GM23338 (cell line): ENCODE measurements around the gene ACVRL1. TPM values are rescaled to one million over a fixed set of nuclear protein-coding genes. Genes with fewer than 3 reads are reported as not detected.

Experiments
- ATAC-seq: fragments of 200-7000 bp; cut with Tn5 transposase; 3 replicates; pipeline ENCODE4 v1.9.1; 2020
- DNase-seq: peaks from one replicate; pipeline ENCODE4 v3.0.0-alpha.2; 2015; ENCODE audit warnings: low spot score
- H2AFZ ChIP-seq: fragments of 200-600 bp; sonication (generic); 2 replicates; pipeline ENCODE4 v1.8.0; 2016; ENCODE audit warnings: antibody characterized with exemption, mild to moderate bottlenecking, moderate library complexity
- H3F3A ChIP-seq: fragments of 200-600 bp; sonication (generic); replicated peaks from 2 replicates; pipeline ENCODE4 v1.8.0; 2017; ENCODE audit warnings: antibody characterized with exemption, mixed run types, low read depth
- H3K27ac ChIP-seq: fragments of 200-600 bp; sonication (generic); 2 replicates; pipeline ENCODE4 v1.6.1; 2016; ENCODE audit warnings: low read depth
- H3K27me3 ChIP-seq: fragments of 200-600 bp; sonication (generic); 2 replicates; pipeline ENCODE4 v1.8.0; 2016; ENCODE audit warnings: mild to moderate bottlenecking, mixed run types, moderate library complexity; ENCODE audit not compliant: insufficient read depth
- H3K36me3 ChIP-seq: fragments of 200-600 bp; sonication (generic); 2 replicates; pipeline ENCODE4 v1.8.0; 2016; ENCODE audit warnings: mild to moderate bottlenecking; ENCODE audit not compliant: insufficient read depth
- H3K4me1 ChIP-seq: fragments of 200-600 bp; sonication (generic); 2 replicates; pipeline ENCODE4 v1.8.0; 2016; ENCODE audit warnings: mild to moderate bottlenecking, moderate library complexity; ENCODE audit not compliant: insufficient read depth
- H3K4me2 ChIP-seq: fragments of 200-600 bp; sonication (generic); 2 replicates; pipeline ENCODE4 v1.7.1; 2017; ENCODE audit warnings: mixed run types
- H3K4me3 ChIP-seq: fragments of 200-600 bp; sonication (generic); 2 replicates; pipeline ENCODE4 v1.6.1; 2016; ENCODE audit warnings: mixed run types
- H3K79me2 ChIP-seq: fragments of 200-600 bp; sonication (generic); replicated peaks from 2 replicates; pipeline ENCODE4 v1.8.0; 2017; ENCODE audit warnings: mild to moderate bottlenecking; ENCODE audit not compliant: insufficient read depth
- H3K9me2 ChIP-seq: fragments of 200-600 bp; sonication (generic); 2 replicates; pipeline ENCODE4 v1.8.0; 2017; ENCODE audit not compliant: insufficient read depth
- H4K20me1 ChIP-seq: fragments of 200-600 bp; sonication (generic); replicated peaks from 2 replicates; pipeline ENCODE4 v1.8.0; 2017; ENCODE audit warnings: mild to moderate bottlenecking; ENCODE audit not compliant: insufficient read depth
- H3K27ac Mint-ChIP-seq: 2 replicates; pipeline ENCODE4 v1.8.0; 2020; ENCODE audit warnings: inconsistent platforms, mild to moderate bottlenecking, moderate library complexity, mixed read lengths
- H3K27me3 Mint-ChIP-seq: 3 replicates; pipeline ENCODE4 v1.8.0; 2022; ENCODE audit warnings: low read depth, mild to moderate bottlenecking, moderate library complexity, mixed read lengths, inconsistent platforms; ENCODE audit not compliant: insufficient read depth, poor library complexity
- H3K36me3 Mint-ChIP-seq: 3 replicates; pipeline ENCODE4 v1.8.0; 2021; ENCODE audit warnings: low read depth, mild to moderate bottlenecking, inconsistent platforms, moderate library complexity, mixed read lengths
- H3K4me1 Mint-ChIP-seq: 3 replicates; pipeline ENCODE4 v1.8.0; 2020; ENCODE audit warnings: mild to moderate bottlenecking, inconsistent platforms, mixed read lengths
- H3K4me3 Mint-ChIP-seq: 3 replicates; pipeline ENCODE4 v1.8.0; 2021; ENCODE audit warnings: moderate library complexity, mild to moderate bottlenecking, inconsistent platforms, mixed read lengths
- H3K9me3 Mint-ChIP-seq: 3 replicates; pipeline ENCODE4 v1.8.0; 2020; ENCODE audit warnings: moderate library complexity, mild to moderate bottlenecking, inconsistent platforms, mixed read lengths
- CREB1 ChIP-seq: fragments of 250-450 bp; sonication (Bioruptor Pico); IDR thresholded peaks from 2 replicates; pipeline ENCODE4 v1.5.0; 2020; ENCODE audit warnings: low read depth, mild to moderate bottlenecking, moderate library complexity
- EZH2 ChIP-seq: fragments of 200-600 bp; sonication (generic); IDR thresholded peaks from one replicate; pipeline ENCODE4 v1.8.0; 2017; ENCODE audit warnings: antibody characterized with exemption, mild to moderate bottlenecking, low read depth; ENCODE audit not compliant: unreplicated experiment
- EZH2phosphoT487 ChIP-seq: fragments of 200-600 bp; sonication (generic); IDR thresholded peaks from one replicate; pipeline ENCODE4 v1.8.1; 2018; ENCODE audit warnings: antibody characterized with exemption; ENCODE audit not compliant: unreplicated experiment
- JUNB ChIP-seq: IDR thresholded peaks from one replicate; pipeline ENCODE4 v1.6.1; 2016; ENCODE audit warnings: antibody characterized with exemption; ENCODE audit not compliant: unreplicated experiment
- NANOG ChIP-seq: IDR thresholded peaks from 2 replicates; pipeline ENCODE4 v1.6.1; 2016; ENCODE audit warnings: antibody characterized with exemption, borderline replicate concordance
- POLR2AphosphoS5 ChIP-seq: IDR thresholded peaks from 2 replicates; pipeline ENCODE4 v1.6.1; 2016; ENCODE audit warnings: antibody characterized with exemption, low read depth
- STAT1 ChIP-seq: IDR thresholded peaks from one replicate; pipeline ENCODE4 v1.6.1; 2016; ENCODE audit warnings: antibody characterized with exemption; ENCODE audit not compliant: unreplicated experiment
- ZNF114 ChIP-seq: fragments of 250-450 bp; sonication (Bioruptor Pico); IDR thresholded peaks from 2 replicates; pipeline ENCODE4 v1.5.0; 2020; ENCODE audit warnings: mild to moderate bottlenecking, moderate library complexity
- ZNF331 ChIP-seq: fragments of 250-450 bp; sonication (Bioruptor Pico); IDR thresholded peaks from 2 replicates; pipeline ENCODE4 v1.5.0; 2020; ENCODE audit warnings: low read depth, mild to moderate bottlenecking, moderate library complexity
- polyA plus RNA-seq: library from polyadenylated mRNA; unstranded; fragments of >200 nt; fragmentation: Nextera tagmentation; extraction: Ambion mirVana; gene quantifications from 2 replicates; pipeline ENCODE4 v1.2.1, GENCODE V29; 2016
- total RNA-seq: library from RNA; depleted of rRNA; stranded (reverse); fragments of >200 nt; shearing (Covaris generic); gene quantifications from 2 replicates; pipeline ENCODE4 v1.2.3, GENCODE V29; 2014
- TF ChIP-seq, protein P1 (sequence below): IDR thresholded peaks from 2 replicates; pipeline ENCODE4 v1.6.1; 2016; ENCODE audit warnings: antibody characterized with exemption
- TF ChIP-seq, protein P2 (sequence below): IDR thresholded peaks from one replicate; pipeline ENCODE4 v1.6.1; 2018; ENCODE audit warnings: antibody characterized with exemption; ENCODE audit not compliant: unreplicated experiment
- TF ChIP-seq, protein P3 (sequence below), 2 experiments: fragments of 200-600 bp in 1 of 2; sonication (generic) in 1 of 2; conservative IDR thresholded peaks; 2 replicates each; pipeline versions ENCODE4 v1.5.1 to v1.6.1; 2016 to 2017; ENCODE audit warnings: antibody characterized with exemption in 2 of 2, low read depth in 2 of 2, mild to moderate bottlenecking in 2 of 2, moderate library complexity in 1 of 2

Gene ACVRL1
- total and polyA plus RNA-seq, 2 experiments from 2014 or later = 0.28 TPM; not detected in 1

DNA sequence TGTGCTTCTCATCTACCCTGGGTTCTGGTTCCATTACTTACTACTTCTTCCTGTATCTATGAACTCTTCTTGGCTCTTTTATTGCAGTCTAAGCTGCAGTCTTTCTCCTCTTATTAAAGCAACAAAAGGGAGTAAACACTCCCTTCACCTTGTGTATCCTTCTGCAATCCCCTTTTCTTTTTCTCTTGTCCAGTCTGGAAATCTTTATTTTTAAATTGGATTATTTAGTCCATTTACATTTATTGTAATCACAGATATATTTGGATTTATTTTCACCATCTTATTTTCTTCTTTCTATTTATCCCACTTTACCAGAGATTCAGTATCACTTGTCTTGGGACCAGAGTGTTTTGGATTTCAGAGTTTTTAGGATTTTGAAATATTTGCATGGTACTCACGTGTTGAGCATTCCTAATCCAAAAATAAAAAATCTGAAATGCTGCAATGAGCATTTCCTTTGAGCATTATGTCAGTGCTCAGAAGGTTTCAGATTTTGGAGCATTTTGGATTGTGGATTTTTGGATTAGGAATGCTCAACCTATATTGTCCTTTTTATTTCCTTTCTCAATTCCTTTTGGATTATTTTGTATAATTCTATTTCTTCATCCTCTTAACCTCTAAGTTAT lies 37.4 kb downstream of the ACVRL1 start (continued):
- TF ChIP-seq, protein P1, sequence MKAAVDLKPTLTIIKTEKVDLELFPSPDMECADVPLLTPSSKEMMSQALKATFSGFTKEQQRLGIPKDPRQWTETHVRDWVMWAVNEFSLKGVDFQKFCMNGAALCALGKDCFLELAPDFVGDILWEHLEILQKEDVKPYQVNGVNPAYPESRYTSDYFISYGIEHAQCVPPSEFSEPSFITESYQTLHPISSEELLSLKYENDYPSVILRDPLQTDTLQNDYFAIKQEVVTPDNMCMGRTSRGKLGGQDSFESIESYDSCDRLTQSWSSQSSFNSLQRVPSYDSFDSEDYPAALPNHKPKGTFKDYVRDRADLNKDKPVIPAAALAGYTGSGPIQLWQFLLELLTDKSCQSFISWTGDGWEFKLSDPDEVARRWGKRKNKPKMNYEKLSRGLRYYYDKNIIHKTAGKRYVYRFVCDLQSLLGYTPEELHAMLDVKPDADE = no peak

DNA sequence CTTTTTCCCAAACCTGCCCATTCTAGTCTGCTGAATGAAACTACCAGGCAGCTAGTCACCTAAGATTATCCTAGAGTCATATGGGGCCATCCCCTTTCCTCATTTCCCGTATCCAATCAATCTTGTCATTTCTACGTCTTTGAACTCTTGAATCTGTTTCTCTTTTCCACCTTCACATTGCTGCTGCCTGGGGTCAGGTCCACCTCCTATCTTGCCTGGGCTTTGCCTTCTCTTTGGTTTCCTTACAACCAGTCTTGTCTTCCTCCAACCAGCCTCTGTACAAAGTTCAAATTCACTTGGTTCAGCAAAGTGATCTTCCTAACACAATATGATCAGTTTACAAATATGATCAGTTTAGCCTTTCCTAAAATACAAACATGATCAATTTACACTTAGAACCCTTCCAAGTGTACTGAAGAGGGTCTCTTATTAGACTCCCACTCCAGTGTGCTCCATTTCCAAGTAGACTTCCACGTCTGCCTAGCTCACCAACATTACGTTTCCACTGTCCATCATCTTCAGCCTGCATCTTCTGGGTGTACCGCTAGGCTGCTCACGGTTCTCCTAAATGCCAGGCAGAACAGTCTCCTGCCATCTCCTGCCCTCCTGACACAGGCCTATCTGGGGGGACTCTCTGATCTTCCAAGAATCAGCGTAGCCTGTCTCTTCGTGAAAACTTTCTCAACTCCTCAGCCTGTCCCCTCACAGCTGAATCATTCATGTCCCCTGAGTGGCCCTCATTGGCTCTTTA lies 40.1 kb downstream of the ACVRL1 start:
- H3K4me1 ChIP-seq = no peaks in the 10 kb centered on the region
- peaks cover 35% of the 10 kb centered on the region for H3K27me3 Mint-ChIP-seq
- H3F3A ChIP-seq = no peaks in the 10 kb centered on the region
- no peaks in the 10 kb centered on the region for H3K79me2 ChIP-seq
- H3K36me3 Mint-ChIP-seq = peaks cover 5% of the 10 kb centered on the region; the same call in 1 of the 3 replicates
- H3K27me3 ChIP-seq = peaks cover 47% of the 10 kb centered on the region
- H3K27ac Mint-ChIP-seq = no peak overlapping the region
- no peak overlapping the region for H2AFZ ChIP-seq
- no peaks in the 10 kb centered on the region for H4K20me1 ChIP-seq
- peaks cover 14% of the 10 kb centered on the region for H3K9me3 Mint-ChIP-seq
- H3K4me3 ChIP-seq = no peak overlapping the region
- H3K9me2 ChIP-seq = no peaks in the 10 kb centered on the region
- ATAC-seq (no peak), DNase-seq (no peak)
- no peak overlapping the region for H3K4me3 Mint-ChIP-seq
- no peaks in the 10 kb centered on the region for H3K36me3 ChIP-seq
- H3K27ac ChIP-seq = no peak overlapping the region
- no peak overlapping the region for H3K4me2 ChIP-seq
- peaks cover under 1% of the 10 kb centered on the region; the same call in 1 of the 3 replicates for H3K4me1 Mint-ChIP-seq
- TF ChIP-seq EZH2phosphoT487 (no peak), EZH2 (no peak), JUNB (no peak), ZNF114 (CRISPR knock-in tag) (no peak), POLR2AphosphoS5 (no peak), ZNF331 (CRISPR knock-in tag) (no peak), NANOG (no peak), STAT1 (no peak), CREB1 (CRISPR knock-in tag) (no peak)
- TF ChIP-seq, protein P1 = no peak
- TF ChIP-seq, protein P2, sequence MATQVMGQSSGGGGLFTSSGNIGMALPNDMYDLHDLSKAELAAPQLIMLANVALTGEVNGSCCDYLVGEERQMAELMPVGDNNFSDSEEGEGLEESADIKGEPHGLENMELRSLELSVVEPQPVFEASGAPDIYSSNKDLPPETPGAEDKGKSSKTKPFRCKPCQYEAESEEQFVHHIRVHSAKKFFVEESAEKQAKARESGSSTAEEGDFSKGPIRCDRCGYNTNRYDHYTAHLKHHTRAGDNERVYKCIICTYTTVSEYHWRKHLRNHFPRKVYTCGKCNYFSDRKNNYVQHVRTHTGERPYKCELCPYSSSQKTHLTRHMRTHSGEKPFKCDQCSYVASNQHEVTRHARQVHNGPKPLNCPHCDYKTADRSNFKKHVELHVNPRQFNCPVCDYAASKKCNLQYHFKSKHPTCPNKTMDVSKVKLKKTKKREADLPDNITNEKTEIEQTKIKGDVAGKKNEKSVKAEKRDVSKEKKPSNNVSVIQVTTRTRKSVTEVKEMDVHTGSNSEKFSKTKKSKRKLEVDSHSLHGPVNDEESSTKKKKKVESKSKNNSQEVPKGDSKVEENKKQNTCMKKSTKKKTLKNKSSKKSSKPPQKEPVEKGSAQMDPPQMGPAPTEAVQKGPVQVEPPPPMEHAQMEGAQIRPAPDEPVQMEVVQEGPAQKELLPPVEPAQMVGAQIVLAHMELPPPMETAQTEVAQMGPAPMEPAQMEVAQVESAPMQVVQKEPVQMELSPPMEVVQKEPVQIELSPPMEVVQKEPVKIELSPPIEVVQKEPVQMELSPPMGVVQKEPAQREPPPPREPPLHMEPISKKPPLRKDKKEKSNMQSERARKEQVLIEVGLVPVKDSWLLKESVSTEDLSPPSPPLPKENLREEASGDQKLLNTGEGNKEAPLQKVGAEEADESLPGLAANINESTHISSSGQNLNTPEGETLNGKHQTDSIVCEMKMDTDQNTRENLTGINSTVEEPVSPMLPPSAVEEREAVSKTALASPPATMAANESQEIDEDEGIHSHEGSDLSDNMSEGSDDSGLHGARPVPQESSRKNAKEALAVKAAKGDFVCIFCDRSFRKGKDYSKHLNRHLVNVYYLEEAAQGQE = no peak
- TF ChIP-seq, protein P3, sequence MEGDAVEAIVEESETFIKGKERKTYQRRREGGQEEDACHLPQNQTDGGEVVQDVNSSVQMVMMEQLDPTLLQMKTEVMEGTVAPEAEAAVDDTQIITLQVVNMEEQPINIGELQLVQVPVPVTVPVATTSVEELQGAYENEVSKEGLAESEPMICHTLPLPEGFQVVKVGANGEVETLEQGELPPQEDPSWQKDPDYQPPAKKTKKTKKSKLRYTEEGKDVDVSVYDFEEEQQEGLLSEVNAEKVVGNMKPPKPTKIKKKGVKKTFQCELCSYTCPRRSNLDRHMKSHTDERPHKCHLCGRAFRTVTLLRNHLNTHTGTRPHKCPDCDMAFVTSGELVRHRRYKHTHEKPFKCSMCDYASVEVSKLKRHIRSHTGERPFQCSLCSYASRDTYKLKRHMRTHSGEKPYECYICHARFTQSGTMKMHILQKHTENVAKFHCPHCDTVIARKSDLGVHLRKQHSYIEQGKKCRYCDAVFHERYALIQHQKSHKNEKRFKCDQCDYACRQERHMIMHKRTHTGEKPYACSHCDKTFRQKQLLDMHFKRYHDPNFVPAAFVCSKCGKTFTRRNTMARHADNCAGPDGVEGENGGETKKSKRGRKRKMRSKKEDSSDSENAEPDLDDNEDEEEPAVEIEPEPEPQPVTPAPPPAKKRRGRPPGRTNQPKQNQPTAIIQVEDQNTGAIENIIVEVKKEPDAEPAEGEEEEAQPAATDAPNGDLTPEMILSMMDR (conservative IDR thresholded peaks at IDR 0.05; ENCODE audit: low read depth in 2 of 2) = no peak
